Thoracic aorta (tissue), 2 donors: ENCODE measurements around the gene CEP70. TPM values are rescaled to one million over a fixed set of nuclear protein-coding genes. Genes with fewer than 3 reads are reported as not detected.

Source experiments
- ATAC-seq: fragments of 150-250 bp; one replicate; pipeline ENCODE4 v1.8.0; 2017; ENCODE audit warnings: low read depth; ENCODE audit not compliant: insufficient number of reproducible peaks, low FRiP score
- DNase-seq: peaks from one replicate; pipeline ENCODE4 v3.0.0-alpha.2; 2020; ENCODE audit warnings: low spot score
- H3K27ac ChIP-seq, 2 donors: fragments of 200-600 bp; sonication (generic); 1 replicate in 1 of 2; 2 replicates in 1 of 2; pipeline ENCODE4 v1.5.1; 2016; ENCODE audit warnings: mild to moderate bottlenecking in 2 of 2, moderate library complexity in 2 of 2
- H3K27me3 ChIP-seq: fragments of 200-600 bp; sonication (generic); replicated peaks from 2 replicates; pipeline ENCODE4 v1.6.0; 2016; ENCODE audit warnings: mild to moderate bottlenecking; ENCODE audit not compliant: insufficient read depth
- H3K36me3 ChIP-seq: fragments of 200-600 bp; sonication (generic); one replicate; pipeline ENCODE4 v1.5.1; 2016
- H3K4me1 ChIP-seq, 2 donors: fragments of 200-600 bp; sonication (generic); 1 replicate in 1 of 2; 2 replicates in 1 of 2; pipeline versions ENCODE4 v1.5.1 to v1.6.0; 2016; ENCODE audit warnings: low read depth in 2 of 2, mild to moderate bottlenecking in 1 of 2; ENCODE audit not compliant: control insufficient read depth in 1 of 2
- H3K4me3 ChIP-seq: fragments of 200-600 bp; sonication (generic); 2 replicates; pipeline ENCODE4 v1.5.1; 2016; ENCODE audit warnings: mild to moderate bottlenecking
- H3K9me3 ChIP-seq: fragments of 200-600 bp; sonication (generic); 2 replicates; pipeline ENCODE4 v1.5.1; 2016
- total RNA-seq, 2 donors: library from RNA; depleted of rRNA; stranded (reverse); fragments of >200 nt; gene quantifications; one replicate each; pipeline versions ENCODE4 v1.1.0 to v1.2.3, GENCODE V29; 2016
- TF ChIP-seq, protein P1 (sequence below): fragments of 200-600 bp; sonication (generic); IDR thresholded peaks from one replicate; pipeline ENCODE4 v1.5.1; 2019; ENCODE audit warnings: antibody characterized with exemption

The CEP70 gene
- total RNA-seq, 2 donors from 2014 or later: 18.4 to 38.2 TPM

DNA sequence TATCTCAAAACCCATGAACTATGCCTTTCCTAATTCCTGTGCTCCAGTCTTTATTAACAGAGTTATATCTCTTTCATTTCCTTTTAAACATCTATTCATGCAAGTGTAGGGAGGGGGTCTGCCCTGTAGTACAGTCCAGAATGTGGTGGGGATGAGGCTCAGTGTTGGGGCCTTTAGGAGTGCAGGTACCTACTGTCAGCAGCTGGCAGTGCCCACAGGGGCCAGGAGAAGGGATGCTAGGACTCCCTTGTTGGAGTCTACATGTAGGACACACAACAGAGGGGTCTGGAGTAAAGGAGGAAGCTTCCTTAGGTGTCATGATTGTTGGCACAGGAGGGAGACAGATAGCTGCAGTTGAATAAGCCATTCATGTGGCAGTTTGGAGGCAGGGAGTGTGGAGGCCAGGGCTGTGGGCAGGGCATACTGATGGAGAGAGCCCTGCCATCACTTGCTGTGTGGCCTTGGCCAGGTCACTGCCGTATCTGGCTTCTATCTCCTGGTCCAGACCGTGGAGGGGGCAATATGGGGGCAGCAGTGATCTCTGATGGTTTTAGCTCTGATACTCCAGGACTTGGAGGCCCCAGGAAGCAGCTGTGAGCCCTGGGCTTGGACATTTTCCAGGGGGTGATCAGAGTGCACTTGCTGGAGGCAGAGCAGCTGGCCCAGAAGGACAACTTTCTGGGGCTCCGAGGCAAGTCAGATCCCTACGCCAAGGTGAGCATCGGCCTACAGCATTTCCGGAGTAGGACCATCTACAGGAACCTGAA lies 130.2 kb downstream of the CEP70 start:
- H3K9me3 ChIP-seq: no peaks in the 10 kb centered on the region
- no peak overlapping the region for H3K27ac ChIP-seq
- peaks cover 0 to 7% of the 10 kb centered on the region in 2 donors for H3K4me1 ChIP-seq
- TF ChIP-seq, protein P1, sequence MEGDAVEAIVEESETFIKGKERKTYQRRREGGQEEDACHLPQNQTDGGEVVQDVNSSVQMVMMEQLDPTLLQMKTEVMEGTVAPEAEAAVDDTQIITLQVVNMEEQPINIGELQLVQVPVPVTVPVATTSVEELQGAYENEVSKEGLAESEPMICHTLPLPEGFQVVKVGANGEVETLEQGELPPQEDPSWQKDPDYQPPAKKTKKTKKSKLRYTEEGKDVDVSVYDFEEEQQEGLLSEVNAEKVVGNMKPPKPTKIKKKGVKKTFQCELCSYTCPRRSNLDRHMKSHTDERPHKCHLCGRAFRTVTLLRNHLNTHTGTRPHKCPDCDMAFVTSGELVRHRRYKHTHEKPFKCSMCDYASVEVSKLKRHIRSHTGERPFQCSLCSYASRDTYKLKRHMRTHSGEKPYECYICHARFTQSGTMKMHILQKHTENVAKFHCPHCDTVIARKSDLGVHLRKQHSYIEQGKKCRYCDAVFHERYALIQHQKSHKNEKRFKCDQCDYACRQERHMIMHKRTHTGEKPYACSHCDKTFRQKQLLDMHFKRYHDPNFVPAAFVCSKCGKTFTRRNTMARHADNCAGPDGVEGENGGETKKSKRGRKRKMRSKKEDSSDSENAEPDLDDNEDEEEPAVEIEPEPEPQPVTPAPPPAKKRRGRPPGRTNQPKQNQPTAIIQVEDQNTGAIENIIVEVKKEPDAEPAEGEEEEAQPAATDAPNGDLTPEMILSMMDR: no peak
- ATAC-seq: no peak
- H3K36me3 ChIP-seq: no peaks in the 10 kb centered on the region
- no peaks in the 10 kb centered on the region for H3K27me3 ChIP-seq
- no peak for DNase-seq
- no peak overlapping the region for H3K4me3 ChIP-seq

DNA sequence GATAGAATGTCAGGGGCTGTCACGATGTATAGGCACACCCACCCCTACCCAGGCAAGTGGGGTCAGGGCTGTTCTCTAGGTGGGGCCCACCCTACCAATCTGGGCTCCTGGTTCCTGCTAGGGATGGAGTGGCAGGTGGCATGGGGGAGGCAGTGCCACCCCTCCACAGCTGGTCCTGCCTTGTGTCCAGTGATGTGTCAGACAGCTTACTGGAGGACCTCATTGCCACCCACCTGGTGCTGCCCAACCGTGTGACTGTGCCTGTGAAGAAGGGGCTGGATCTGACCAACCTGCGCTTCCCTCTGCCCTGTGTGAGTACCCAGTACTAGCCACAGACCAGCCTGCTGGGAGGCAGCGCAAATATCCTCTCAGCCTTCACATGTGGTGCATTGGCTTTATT lies 132.2 kb downstream of the CEP70 start:
- Histone ChIP-seq H3K4me1 (peaks cover 0 to 7% of the 10 kb centered on the region in 2 donors), H3K27me3 (no peaks in the 10 kb centered on the region), H3K36me3 (no peaks in the 10 kb centered on the region), H3K4me3 (no peak overlapping the region), H3K9me3 (no peaks in the 10 kb centered on the region), H3K27ac (no peak overlapping the region)
- TF ChIP-seq, protein P1: no peak
- DNase-seq: no peak
- ATAC-seq: no peak

DNA sequence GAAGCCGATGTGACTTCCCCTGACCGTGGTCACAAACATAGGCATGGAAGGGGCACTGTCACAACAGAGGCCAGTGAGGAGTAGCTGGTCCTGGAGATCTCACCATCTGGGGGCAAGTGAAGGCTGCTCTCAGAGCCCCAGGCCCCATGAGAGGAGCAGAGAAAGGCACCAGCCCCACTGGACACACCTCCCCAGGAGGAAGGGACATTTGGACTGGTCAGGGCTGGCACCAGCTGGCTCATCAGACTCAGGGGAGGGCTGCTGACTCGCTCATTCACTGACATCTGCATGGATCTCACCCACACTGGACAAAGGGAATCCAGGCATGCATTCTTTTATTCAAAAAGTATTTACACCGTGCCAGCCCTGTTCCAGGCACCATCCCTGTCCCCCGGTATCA lies 132.8 kb downstream of the CEP70 start:
- Histone ChIP-seq H3K4me1 (peaks cover 0 to 7% of the 10 kb centered on the region in 2 donors), H3K4me3 (no peak overlapping the region), H3K27ac (no peak overlapping the region), H3K36me3 (no peaks in the 10 kb centered on the region), H3K27me3 (no peaks in the 10 kb centered on the region), H3K9me3 (no peaks in the 10 kb centered on the region)
- TF ChIP-seq, protein P1: no peak
- no peak for DNase-seq
- ATAC-seq: no peak

DNA sequence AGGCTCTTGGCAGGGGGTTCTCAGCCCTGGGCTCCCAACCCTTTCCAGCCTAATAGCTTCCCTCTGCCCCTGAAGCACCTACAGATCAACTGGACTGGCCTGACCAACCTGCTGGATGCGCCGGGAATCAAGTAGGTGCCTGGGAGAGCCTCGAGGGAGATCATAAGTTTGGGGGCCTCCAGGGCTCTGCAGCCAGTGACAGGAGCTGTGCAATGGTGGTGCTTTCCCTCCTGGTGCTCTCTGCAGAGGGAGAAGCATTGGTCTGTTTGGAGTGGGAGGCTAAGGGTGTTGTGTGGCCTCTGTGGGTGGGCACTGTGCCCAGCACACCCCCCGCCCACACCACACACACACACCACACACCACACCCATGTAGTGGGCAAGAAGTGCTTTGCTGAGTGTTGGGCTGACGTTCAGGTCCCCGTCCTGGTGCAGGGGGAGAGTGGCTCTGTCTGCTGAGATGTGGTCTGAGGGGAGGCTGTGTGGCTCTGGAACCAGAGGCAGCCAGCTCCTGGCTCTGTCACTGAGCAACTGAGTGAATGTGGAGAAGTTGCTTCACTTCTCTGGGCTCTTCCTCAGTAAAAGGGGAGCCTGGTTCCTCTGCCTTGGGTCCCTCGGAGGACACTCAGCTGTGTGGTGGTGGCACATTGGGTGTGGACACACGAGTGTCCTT lies 133.4 kb downstream of the CEP70 start:
- Histone ChIP-seq H3K9me3 (no peaks in the 10 kb centered on the region), H3K4me3 (no peak overlapping the region), H3K27ac (no peak overlapping the region), H3K36me3 (no peaks in the 10 kb centered on the region), H3K4me1 (peaks cover 0 to 7% of the 10 kb centered on the region in 2 donors), H3K27me3 (no peaks in the 10 kb centered on the region)
- no peak for ATAC-seq
- no peak for DNase-seq
- TF ChIP-seq, protein P1: no peak

DNA sequence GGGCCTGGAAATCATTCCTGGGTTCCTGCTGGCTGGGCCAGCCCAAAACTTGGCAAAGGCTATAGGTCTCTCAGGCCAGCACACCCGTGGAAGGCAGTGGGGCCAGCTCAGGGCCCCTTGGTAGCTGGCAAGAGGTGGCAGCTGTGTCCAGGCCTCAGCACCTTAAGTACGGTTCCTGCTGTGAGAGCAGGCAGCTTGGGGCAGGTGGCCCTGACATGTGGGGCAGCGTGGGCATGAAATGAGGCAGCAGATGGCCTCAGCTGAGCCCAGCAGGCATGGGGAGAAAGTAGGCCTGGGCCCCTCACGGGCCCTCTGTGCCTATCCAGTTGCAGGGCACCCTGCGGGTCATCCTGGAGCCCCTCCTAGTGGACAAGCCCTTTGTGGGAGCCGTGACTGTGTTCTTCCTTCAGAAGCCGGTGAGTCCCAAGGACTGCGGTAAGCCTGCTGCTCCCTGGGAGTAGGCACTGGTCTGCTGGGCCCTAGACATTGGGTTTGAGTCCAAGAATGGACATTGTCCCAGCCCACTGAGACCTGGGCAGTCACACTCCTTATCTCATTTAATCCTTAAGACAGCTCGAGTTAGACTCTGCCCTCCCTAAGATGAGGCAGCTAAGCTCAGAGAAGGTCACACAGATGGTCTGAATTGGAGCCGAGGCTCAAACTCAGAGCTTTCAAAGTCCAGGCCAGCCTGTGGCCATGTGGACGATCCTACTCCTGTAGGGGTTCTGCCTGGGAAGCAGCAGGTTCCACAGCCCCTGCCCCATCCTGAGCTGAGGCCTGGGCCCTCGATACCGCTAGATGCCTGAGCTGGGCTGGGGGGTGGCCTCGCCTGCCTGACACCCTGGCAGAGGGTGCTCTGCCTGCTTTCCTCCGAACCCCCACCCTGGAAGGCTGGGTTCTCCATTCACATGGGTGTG lies 134.2 kb downstream of the CEP70 start:
- Histone ChIP-seq H3K4me1 (peaks cover 0 to 7% of the 10 kb centered on the region in 2 donors), H3K27ac (no peak overlapping the region), H3K27me3 (no peaks in the 10 kb centered on the region), H3K9me3 (no peaks in the 10 kb centered on the region), H3K36me3 (no peaks in the 10 kb centered on the region), H3K4me3 (no peak overlapping the region)
- TF ChIP-seq, protein P1: no peak
- DNase-seq (no peak), ATAC-seq (no peak)
